ENCODE results near the gene ARHGDIB.

GRCh38 chr12:14975457-14975856, 14.1 kb upstream of the ARHGDIB start:
- no peak for TF ChIP-seq POLR2A (IDR thresholded peaks at IDR 0.05; ENCODE audit: low read depth, low read length)
- TF ChIP-seq TAF1 (IDR thresholded peaks at IDR 0.05; ENCODE audit: low read depth, low read length) = no peak
- TF ChIP-seq SPI1 (IDR thresholded peaks at IDR 0.05; ENCODE audit: low read depth, low read length) = no peak
- TF ChIP-seq POLR2AphosphoS5 (IDR thresholded peaks at IDR 0.05; ENCODE audit: low read depth, low read length) = no peak
- TF ChIP-seq PAX5 (IDR thresholded peaks at IDR 0.05; ENCODE audit: insufficient read depth, low read length, severe bottlenecking) = no peak
- no peak for TF ChIP-seq POU2F2 (IDR thresholded peaks at IDR 0.05; ENCODE audit: low read depth, low read length)
